H9 (cell line): ENCODE data around the gene COL4A1. TPM values are rescaled to one million over a fixed set of nuclear protein-coding genes. Genes with fewer than 3 reads are reported as not detected.

Experiments
- DNase-seq: peaks from one replicate; pipeline ENCODE4 v3.0.0-alpha.2; 2017
- H2AFZ ChIP-seq: one replicate; pipeline ENCODE4 v1.6.1; 2013; ENCODE audit warnings: mild to moderate bottlenecking, low read length, control low read depth, moderate library complexity
- H2AK5ac ChIP-seq: 2 replicates; pipeline ENCODE4 v1.6.1; 2013; ENCODE audit warnings: low read length, control low read depth, mixed read lengths; ENCODE audit not compliant: insufficient read length
- H2BK120ac ChIP-seq: one replicate; pipeline ENCODE4 v1.6.1; 2013; ENCODE audit warnings: low read depth, mild to moderate bottlenecking, low read length, control low read depth, inconsistent platforms; ENCODE audit not compliant: poor library complexity, severe bottlenecking
- H2BK12ac ChIP-seq: 2 replicates; pipeline ENCODE4 v1.6.1; 2013; ENCODE audit warnings: low read length, control low read depth, mixed read lengths, low read depth; ENCODE audit not compliant: insufficient read length
- H2BK15ac ChIP-seq: 2 replicates; pipeline ENCODE4 v1.6.1; 2013; ENCODE audit warnings: low read depth, low read length, control low read depth
- H2BK20ac ChIP-seq: one replicate; pipeline ENCODE4 v1.6.1; 2013; ENCODE audit warnings: low read depth, mild to moderate bottlenecking, low read length, control low read depth, inconsistent platforms; ENCODE audit not compliant: poor library complexity, severe bottlenecking
- H2BK5ac ChIP-seq: 2 replicates; pipeline ENCODE4 v1.6.1; 2013; ENCODE audit warnings: low read length, control low read depth, mixed read lengths; ENCODE audit not compliant: insufficient read length
- H3K14ac ChIP-seq: 2 replicates; pipeline ENCODE4 v1.6.1; 2013; ENCODE audit warnings: low read length, control low read depth; ENCODE audit not compliant: insufficient read depth
- H3K18ac ChIP-seq: 2 replicates; pipeline ENCODE4 v1.6.1; 2013; ENCODE audit warnings: low read depth, mild to moderate bottlenecking, mixed read lengths, low read length, control low read depth; ENCODE audit not compliant: insufficient read length
- H3K23ac ChIP-seq: 2 replicates; pipeline ENCODE4 v1.6.1; 2013; ENCODE audit warnings: low read length, control low read depth, mixed read lengths, low read depth; ENCODE audit not compliant: insufficient read length
- H3K23me2 ChIP-seq: 2 replicates; pipeline ENCODE4 v1.6.1; 2013; ENCODE audit warnings: low read depth, mild to moderate bottlenecking, mixed read lengths, low read length, control low read depth; ENCODE audit not compliant: insufficient read length, poor library complexity, severe bottlenecking
- H3K27ac ChIP-seq: 2 replicates; pipeline ENCODE4 v1.5.1; 2013; ENCODE audit warnings: low read length, control low read depth, mixed read lengths, low read depth; ENCODE audit not compliant: insufficient read length
- H3K27me3 ChIP-seq: 2 replicates; pipeline ENCODE4 v1.6.1; 2013; ENCODE audit warnings: low read length, control low read depth, inconsistent platforms; ENCODE audit not compliant: insufficient read depth
- H3K4ac ChIP-seq: 2 replicates; pipeline ENCODE4 v1.6.1; 2013; ENCODE audit warnings: low read depth, mild to moderate bottlenecking, control low read depth, inconsistent platforms, low read length, moderate library complexity
- H3K4me1 ChIP-seq: 2 replicates; pipeline ENCODE4 v1.6.1; 2013; ENCODE audit warnings: low read length, control low read depth, inconsistent platforms; ENCODE audit not compliant: insufficient read depth
- H3K4me2 ChIP-seq: 2 replicates; pipeline ENCODE4 v1.6.1; 2013; ENCODE audit warnings: low read length, control low read depth, mixed read lengths; ENCODE audit not compliant: insufficient read length, insufficient read depth
- H3K56ac ChIP-seq: 2 replicates; pipeline ENCODE4 v1.6.1; 2013; ENCODE audit warnings: low read depth, mild to moderate bottlenecking, mixed read lengths, low read length, control low read depth; ENCODE audit not compliant: insufficient read length
- H3K79me1 ChIP-seq: 2 replicates; pipeline ENCODE4 v1.6.1; 2013; ENCODE audit warnings: low read depth, mild to moderate bottlenecking, moderate library complexity, low read length, control low read depth, inconsistent platforms; ENCODE audit not compliant: insufficient read depth, poor library complexity, severe bottlenecking
- H3K79me2 ChIP-seq: 2 replicates; pipeline ENCODE4 v1.6.1; 2013; ENCODE audit warnings: low read length, control low read depth, inconsistent platforms; ENCODE audit not compliant: insufficient read depth
- H3K9ac ChIP-seq: 2 replicates; pipeline ENCODE4 v1.6.1; 2013; ENCODE audit warnings: low read length, control low read depth, mixed read lengths; ENCODE audit not compliant: insufficient read length; ENCODE audit errors: extremely low read depth
- H3K9me3 ChIP-seq: one replicate; pipeline ENCODE4 v1.6.1; 2013; ENCODE audit warnings: low read depth, low read length, inconsistent platforms; ENCODE audit not compliant: control insufficient read depth
- H3T11ph ChIP-seq: one replicate; pipeline ENCODE4 v1.6.1; 2013; ENCODE audit warnings: mild to moderate bottlenecking, low read length, control low read depth, inconsistent platforms
- H4K20me1 ChIP-seq: one replicate; pipeline ENCODE4 v1.6.1; 2013; ENCODE audit not compliant: control insufficient read depth, insufficient read length, insufficient read depth
- H4K5ac ChIP-seq: 2 replicates; pipeline ENCODE4 v1.6.1; 2013; ENCODE audit warnings: low read depth, mild to moderate bottlenecking, mixed read lengths, low read length, control low read depth; ENCODE audit not compliant: insufficient read length
- H4K8ac ChIP-seq: replicated peaks from 2 replicates; pipeline ENCODE4 v1.6.1; 2013; ENCODE audit warnings: low read length, control low read depth, mixed read lengths, low read depth; ENCODE audit not compliant: insufficient read length
- H4K91ac ChIP-seq: 2 replicates; pipeline ENCODE4 v1.6.1; 2013; ENCODE audit warnings: low read depth, mild to moderate bottlenecking, moderate library complexity, mixed read lengths, low read length, control low read depth; ENCODE audit not compliant: insufficient read length
- H3K27ac Mint-ChIP-seq, 3 experiments: 2 replicates in 2 of 3; 3 replicates in 1 of 3; pipeline ENCODE4 v1.8.0; 2020 to 2021; ENCODE audit warnings: mixed read lengths in 3 of 3, mild to moderate bottlenecking in 1 of 3, moderate library complexity in 1 of 3
- H3K27me3 Mint-ChIP-seq: 2 replicates; pipeline ENCODE4 v1.8.0; 2021; ENCODE audit warnings: low read depth, mild to moderate bottlenecking, moderate library complexity, mixed read lengths
- H3K36me3 Mint-ChIP-seq, 3 experiments: 2 replicates in 2 of 3; 3 replicates in 1 of 3; pipeline ENCODE4 v1.8.0; 2020 to 2021; ENCODE audit warnings: low read depth in 3 of 3, mixed read lengths in 3 of 3; ENCODE audit not compliant: insufficient read depth in 1 of 3
- H3K4me1 Mint-ChIP-seq, 2 experiments: 2 replicates each; pipeline ENCODE4 v1.8.0; 2020; ENCODE audit warnings: mixed read lengths in 2 of 2
- H3K4me3 Mint-ChIP-seq, 2 experiments: 2 replicates in 1 of 2; 3 replicates in 1 of 2; pipeline ENCODE4 v1.8.0; 2020 to 2021; ENCODE audit warnings: mild to moderate bottlenecking in 2 of 2, mixed read lengths in 2 of 2, moderate library complexity in 1 of 2
- H3K9me3 Mint-ChIP-seq, 2 experiments: 2 replicates in 1 of 2; 3 replicates in 1 of 2; pipeline ENCODE4 v1.8.0; 2020; ENCODE audit warnings: mild to moderate bottlenecking in 2 of 2, mixed read lengths in 2 of 2, moderate library complexity in 1 of 2
- WGBS: extraction: QIAGEN DNeasy Blood & Tissue Kit; methylation state at CpG from one replicate; pipeline ENCODE4 v1.1.7; 2013; ENCODE audit warnings: missing lambda C conversion rate, low lambda C conversion rate, mixed read lengths; ENCODE audit not compliant: insufficient read length; ENCODE audit errors: extremely low coverage; 5-methylcytosine and 5-hydroxymethylcytosine counted together
- total RNA-seq: library from RNA; stranded (reverse); gene quantifications from 2 replicates; pipeline ENCODE4 v1.2.1, GENCODE V29; 2021
- TF ChIP-seq, protein P1 (sequence below): fragments of 200-600 bp; sonication (generic); conservative IDR thresholded peaks from 3 replicates; pipeline ENCODE4 v1.8.0; 2021; ENCODE audit warnings: antibody characterized with exemption, mild to moderate bottlenecking

Gene COL4A1
- total RNA-seq, 1 experiment from 2014 or later = 73.1 TPM

DNA sequence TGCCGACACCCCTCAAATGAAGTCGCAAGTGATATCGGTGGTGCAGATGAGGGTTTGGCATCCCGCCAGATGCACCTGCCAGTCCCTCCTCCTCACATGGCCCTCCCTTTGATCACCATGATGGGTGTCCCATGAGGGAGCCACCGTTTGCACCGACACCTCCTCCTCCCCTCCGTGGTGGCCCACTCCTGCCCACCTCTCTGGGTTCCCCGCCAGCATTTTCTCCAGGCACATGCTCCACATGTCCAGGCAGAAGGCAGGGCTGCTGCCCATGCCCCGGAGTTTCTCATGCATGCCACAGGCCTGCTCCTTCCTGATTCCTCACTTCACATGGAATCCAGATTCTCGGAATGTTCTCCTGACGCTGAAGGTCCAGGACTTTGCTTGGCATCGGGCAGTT is 49.4 kb upstream of the COL4A1 start:
- Histone ChIP-seq H4K8ac (no peak overlapping the region), H2BK120ac (no peak overlapping the region), H4K91ac (no peak overlapping the region), H4K20me1 (no peaks in the 10 kb centered on the region), H3K79me1 (no peaks in the 10 kb centered on the region), H2BK20ac (no peak overlapping the region), H2BK12ac (no peak overlapping the region), H3K4ac (no peak overlapping the region), H3K23ac (no peak overlapping the region), H3K4me2 (no peak overlapping the region), H2BK15ac (no peak overlapping the region), H3K23me2 (no peaks in the 10 kb centered on the region), H3K27ac (no peak overlapping the region), H3K18ac (no peak overlapping the region), H3K27me3 (no peaks in the 10 kb centered on the region), H3K56ac (no peak overlapping the region), H2AK5ac (no peak overlapping the region), H3K14ac (no peak overlapping the region), H3K79me2 (no peaks in the 10 kb centered on the region), H2AFZ (no peak overlapping the region), H2BK5ac (no peak overlapping the region), H3T11ph (no peak overlapping the region), H3K9ac (no peak overlapping the region), H3K4me1 (peaks cover 4% of the 10 kb centered on the region), H4K5ac (no peak overlapping the region), H3K9me3 (no peaks in the 10 kb centered on the region)
- no peaks in the 10 kb centered on the region for H3K27me3 Mint-ChIP-seq
- peak overlapping the region in 1 of 3 experiments; percentile 88; a peak in 3 of 7 replicates for H3K27ac Mint-ChIP-seq
- TF ChIP-seq, protein P1, sequence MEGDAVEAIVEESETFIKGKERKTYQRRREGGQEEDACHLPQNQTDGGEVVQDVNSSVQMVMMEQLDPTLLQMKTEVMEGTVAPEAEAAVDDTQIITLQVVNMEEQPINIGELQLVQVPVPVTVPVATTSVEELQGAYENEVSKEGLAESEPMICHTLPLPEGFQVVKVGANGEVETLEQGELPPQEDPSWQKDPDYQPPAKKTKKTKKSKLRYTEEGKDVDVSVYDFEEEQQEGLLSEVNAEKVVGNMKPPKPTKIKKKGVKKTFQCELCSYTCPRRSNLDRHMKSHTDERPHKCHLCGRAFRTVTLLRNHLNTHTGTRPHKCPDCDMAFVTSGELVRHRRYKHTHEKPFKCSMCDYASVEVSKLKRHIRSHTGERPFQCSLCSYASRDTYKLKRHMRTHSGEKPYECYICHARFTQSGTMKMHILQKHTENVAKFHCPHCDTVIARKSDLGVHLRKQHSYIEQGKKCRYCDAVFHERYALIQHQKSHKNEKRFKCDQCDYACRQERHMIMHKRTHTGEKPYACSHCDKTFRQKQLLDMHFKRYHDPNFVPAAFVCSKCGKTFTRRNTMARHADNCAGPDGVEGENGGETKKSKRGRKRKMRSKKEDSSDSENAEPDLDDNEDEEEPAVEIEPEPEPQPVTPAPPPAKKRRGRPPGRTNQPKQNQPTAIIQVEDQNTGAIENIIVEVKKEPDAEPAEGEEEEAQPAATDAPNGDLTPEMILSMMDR = no peak
- H3K36me3 Mint-ChIP-seq = peaks cover 2 to 10% (median 9%) of the 10 kb centered on the region in 3 experiments; a peak in 5 of 7 replicates
- WGBS = no CpG with 5 or more reads among the region's 12 CpGs
- H3K9me3 Mint-ChIP-seq = no peaks in the 10 kb centered on the region
- peaks cover 21 to 33% of the 10 kb centered on the region in 2 experiments for H3K4me1 Mint-ChIP-seq
- DNase-seq = no peak
- H3K4me3 Mint-ChIP-seq = no peak overlapping the region
